Skin of body (tissue), 2 donors: Measurements from ENCODE around the gene DNAJC4. TPM values are rescaled to one million over a fixed set of nuclear protein-coding genes. Genes with fewer than 3 reads are reported as not detected.

Source experiments
- DNase-seq: peaks from one replicate; lab custom pipeline; 2025; lab: John Stamatoyannopoulos, UW
- total RNA-seq: library from RNA; depleted of rRNA; stranded (reverse); fragments of >200 nt; gene quantifications from one replicate; pipeline ENCODE4 v1.2.3, GENCODE V29; 2014

Gene DNAJC4, protein sequence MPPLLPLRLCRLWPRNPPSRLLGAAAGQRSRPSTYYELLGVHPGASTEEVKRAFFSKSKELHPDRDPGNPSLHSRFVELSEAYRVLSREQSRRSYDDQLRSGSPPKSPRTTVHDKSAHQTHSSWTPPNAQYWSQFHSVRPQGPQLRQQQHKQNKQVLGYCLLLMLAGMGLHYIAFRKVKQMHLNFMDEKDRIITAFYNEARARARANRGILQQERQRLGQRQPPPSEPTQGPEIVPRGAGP
- 15.2 TPM for total RNA-seq

DNA sequence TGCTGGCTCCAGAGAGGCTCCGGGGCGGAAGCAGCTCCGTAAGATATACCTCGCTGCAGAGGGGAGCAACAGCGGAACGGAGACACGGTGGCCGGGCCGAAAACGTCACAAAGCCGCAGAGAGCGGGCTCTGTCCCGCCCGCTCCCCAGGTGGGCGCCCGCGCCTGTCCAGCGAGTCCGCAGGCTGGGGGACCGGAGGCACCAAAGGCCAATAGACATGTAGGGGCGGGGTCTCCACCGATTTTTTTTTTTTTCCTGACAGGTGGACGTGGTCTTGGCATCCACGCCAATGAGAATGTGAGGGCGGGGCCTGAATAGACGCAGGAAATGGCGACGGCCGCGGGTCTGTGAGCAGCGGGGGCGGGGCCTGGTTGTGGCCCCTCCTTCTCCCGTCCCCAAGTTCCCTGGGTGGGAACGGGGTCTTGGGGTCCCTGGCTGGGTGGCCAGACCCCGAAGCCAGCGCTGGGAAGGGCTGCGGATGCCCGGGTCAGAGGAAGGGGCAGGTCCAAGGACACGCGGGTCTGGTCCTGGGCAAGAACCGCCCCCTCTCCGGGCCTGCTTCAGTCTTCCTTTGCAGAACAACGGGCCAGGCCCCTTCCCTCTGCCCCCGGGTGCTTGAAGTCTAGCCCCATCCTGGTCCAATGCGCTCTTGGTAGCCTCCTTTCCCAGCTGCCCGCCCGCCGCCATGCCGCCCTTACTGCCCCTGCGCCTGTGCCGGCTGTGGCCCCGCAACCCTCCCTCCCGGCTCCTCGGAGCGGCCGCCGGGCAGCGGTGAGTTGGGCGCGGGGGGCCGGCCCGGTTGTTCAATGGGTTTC lies at the start of gene DNAJC4:
TSS of gene DNAJC4 (plus strand) at position 378 of the 814 bp plus-strand sequence. CDS start at position 685, 307 bp downstream.
- DNase-seq = peak; percentile 56

DNA sequence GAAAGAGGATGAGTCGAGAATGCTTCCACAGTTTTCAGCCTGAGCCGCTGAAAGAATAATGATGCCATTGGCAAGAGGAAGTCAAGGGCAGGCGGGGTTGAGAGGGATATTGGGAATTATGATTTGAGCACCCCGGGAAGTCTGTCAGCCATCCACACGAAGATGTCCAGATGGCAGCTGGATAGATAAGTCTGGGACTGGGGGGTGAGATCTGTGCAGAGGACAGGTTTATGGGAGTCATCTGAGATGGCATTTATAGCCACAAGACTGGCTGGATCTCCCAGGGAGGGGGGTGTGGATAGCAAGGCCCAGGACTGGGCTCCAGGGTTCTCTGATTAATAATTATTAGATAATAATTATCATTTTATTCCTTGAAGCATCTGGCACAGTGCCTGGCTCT lies 49.5 kb upstream of the DNAJC4 start:
- no peak for DNase-seq

DNA sequence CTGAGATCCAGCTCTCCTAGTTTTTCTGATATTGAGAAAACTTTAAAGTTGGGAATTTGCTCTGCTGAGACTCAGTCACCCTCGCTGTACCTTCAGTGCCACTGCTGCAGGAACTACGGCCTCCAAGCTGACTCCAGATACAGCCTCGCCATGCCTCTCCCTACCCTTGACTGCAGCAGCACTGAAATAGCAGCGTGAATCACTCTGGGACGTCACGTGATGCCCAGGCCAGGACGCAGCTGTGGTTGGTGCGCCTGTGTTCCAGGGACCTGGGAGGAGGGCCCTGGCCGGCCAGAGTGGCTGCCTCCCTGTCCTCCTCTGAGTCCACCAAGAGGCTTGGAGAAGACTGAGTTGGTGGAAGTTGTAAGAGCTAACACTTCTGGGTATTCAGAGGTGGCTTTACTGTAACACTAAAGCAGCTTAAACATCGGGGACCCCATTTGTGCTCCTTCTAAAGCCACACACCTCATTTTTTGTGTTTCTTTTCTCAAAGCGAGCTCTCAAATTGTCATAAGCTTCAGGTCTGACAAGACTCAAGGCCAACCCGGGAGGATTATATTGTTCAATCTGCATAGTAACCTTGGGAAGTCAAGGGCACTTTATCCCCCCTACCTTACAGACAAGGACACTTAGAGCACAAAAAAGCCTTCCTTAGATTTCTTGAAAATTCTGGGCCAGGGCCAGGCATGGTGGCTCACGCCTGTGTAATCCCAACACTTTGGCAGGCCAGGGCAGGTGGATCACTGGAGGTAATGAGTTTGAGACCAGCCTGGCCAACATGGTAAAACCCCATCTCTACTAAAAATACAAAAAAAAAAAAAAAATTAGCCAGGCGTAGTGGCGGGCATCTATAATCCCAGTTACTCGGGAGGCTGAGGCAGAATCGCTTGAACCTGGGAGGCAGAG lies 48.6 kb upstream of the DNAJC4 start:
- peak; percentile 88 for DNase-seq

DNA sequence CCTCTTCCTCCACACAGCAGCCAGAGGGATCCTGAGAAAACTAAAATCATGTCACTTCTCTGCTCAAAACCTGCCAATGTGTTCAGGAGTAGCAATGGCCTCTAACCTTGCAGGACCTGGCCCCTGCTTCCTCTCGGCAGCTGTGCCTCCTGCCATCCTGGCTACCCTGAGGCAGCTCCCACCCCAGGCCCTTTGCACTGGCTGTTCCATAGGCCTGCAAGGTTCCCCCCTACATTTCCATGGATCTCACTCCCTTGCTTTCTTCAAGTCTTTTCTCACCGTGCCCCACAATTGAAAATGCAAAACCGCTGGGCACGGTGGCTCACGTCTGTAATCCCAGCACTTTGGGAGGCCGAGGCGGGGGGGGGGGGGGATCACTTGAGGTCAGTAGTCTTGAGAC lies 46.5 kb upstream of the DNAJC4 start:
- no peak for DNase-seq

DNA sequence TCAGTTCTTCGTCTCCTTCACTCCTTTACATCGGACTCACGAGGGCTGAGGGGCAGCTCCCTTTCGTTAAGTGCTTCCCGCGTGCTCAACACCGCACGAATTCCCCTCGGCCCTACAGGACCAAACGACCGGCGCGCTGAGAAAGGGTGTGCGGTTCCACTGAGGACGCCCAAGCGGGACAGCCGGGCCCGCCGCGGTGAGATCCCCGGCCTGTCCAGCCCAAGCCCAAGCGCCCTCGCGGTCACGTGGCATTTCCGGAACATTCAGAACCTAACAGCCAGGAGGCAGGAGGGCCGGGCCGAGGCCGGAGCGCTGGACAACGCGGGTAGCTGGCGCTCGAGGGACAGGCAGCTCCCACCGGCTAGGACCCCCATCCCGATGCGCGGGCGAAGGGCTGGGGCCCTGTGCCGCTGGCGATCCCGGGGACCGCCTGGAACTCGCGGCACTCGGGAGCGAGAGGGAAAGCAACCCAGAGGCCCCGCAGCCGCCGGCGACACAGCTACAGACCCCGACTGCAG lies 45.1 kb upstream of the DNAJC4 start:
- peak; percentile 63 for DNase-seq

DNA sequence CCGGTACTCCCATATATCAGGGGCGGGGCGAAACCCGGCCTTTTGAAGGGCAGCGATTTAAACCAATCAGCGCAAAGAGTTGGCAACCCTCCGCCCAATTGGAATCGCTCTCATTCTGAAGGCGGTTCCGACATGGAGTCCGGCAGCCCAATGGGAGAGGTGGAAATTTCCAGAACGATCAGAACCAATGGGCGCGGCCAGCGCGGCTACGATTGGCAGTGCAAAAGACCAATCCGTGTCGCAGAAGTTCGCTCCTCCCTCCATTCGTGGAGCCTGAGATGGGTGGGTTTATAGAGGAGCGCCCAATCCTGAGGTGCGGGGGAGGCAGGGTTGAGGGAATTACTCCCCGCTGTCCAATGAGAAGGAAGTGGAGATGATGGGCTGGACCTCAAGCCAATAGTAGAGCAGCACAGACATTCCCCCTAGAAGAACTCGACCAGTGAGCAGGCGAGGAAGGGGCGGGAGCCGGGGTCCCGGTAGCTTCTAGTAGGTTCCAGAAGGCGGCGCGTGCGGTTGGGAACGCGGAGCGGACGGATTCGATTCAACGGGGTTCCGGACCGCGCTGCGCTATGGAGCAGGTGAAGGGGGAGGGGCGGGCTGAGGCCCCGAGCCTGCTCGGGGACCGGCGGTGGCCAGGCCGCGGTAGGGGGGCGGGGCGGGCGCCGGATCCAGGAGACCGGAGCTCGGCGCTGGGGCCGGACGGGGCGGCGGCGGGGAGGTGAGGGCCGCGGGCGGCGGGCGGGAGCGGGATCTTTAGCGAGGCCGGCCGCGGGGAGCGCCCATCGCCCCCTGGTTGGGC lies 44.5 kb upstream of the DNAJC4 start, which contains the start of gene STIP1:
TSS of gene STIP1 (plus strand) at position 479 of the 799 bp plus-strand sequence. CDS start at position 570, 91 bp downstream.
- DNase-seq = peak; percentile 100

DNA sequence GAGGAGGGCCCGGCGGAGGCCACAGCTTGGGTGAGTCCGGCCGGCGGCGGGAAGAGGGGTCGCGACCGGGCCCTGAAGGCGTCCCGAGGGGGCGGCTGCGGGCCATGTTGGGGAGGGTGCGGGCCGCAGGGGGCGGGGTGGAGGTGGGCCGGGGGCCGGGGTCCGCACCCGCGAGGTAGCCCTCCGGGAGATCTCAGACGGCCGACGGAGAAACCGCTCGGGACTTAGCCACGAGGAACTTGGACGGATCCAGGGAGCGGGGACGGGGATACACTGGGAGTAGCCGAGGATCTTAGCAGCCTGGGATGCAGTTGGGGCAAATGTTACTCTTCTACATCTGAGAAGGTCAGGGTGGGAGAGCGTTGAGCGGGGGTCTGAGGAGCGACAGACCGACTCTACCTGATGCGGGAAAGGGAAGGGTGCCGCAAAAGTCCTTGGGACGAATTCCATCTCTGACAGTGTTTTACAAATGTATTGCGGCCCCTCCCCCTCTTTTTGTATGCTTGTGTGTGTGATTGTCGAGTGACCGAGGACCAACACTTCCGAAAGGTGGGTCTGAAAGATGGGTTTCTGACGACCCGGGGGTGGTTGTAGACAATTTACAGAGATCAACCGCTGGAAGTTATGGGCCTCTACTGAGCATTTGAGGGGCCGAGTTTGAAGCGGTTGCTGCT lies 43.7 kb upstream of the DNAJC4 start:
- no peak for DNase-seq

DNA sequence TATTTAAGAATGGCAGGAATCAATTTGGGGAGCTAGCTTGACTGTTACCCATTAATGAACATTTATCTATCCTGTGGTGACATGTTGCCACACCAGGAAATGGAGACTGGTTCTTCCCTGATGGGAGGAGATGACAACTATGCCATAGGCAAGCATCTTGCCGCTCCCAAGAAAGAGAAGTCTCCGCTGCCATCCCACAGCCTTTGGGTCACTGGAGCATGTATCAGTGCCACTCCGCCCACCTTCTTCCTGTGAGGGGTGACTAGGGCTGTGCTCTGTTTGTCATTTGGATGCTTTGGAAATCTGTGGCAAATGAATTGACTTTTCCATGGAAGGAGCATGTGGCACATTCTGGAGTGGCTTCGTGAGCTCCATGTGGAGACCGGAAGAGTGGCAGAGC lies 37.9 kb upstream of the DNAJC4 start:
- no peak for DNase-seq

DNA sequence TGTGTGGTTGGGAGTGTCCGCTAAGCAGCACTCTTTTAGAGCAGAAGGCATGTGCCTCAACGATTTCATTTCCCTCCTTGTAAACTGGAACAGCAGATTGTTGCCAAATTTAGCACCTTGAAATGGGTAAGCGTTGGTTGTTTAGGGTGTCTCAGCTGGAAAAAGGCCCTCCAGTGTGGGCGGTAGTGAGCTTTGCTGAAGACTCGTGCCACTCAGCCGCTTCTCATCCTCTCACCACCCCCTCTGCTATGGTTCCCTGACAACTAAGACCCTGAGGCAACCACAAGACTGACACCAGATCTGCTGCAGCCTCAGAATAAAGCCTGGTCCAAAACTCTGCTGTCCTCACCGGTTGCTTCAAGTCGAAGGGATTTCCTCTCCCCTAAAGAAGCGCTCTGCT lies 33.7 kb upstream of the DNAJC4 start:
- DNase-seq = no peak

DNA sequence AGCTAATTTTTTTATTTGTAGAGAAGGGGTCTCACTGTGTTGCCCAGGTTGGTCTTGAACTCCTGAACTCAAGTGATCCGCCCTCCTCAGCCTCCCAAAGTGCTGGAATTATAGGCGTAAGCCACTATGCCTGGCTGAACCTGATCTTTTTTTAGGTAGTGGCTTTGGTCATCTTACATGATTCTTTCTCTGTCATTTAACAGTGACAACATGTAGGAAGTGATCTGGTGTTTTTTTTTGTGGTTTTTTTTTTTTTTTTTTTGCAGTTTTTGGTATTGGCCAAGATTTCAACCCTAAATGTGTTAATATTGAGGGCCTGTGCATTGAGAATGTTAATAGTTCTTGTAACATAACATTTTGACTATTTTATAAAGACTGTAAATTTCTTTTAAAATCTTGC lies 31.8 kb upstream of the DNAJC4 start:
- DNase-seq = no peak

DNA sequence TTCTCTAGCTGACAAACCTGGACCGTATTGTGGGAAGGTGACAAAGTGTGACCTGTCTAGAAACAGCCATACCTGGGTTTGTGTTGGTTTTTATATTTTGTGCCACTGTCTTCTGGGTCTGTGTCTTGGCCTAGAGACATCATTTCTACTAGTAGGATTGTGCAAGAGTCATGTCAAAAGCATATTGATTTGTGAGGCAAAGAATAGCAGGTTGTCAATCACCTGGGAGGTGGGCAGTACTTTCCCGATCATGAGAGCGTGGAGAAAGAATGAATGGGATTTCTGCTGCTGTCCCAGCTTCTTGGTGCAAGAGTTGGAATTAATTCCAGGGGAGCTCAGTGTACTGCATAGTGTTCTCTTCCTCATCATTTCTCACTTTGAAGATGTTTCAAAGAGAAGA lies 28.8 kb upstream of the DNAJC4 start:
- no peak for DNase-seq

DNA sequence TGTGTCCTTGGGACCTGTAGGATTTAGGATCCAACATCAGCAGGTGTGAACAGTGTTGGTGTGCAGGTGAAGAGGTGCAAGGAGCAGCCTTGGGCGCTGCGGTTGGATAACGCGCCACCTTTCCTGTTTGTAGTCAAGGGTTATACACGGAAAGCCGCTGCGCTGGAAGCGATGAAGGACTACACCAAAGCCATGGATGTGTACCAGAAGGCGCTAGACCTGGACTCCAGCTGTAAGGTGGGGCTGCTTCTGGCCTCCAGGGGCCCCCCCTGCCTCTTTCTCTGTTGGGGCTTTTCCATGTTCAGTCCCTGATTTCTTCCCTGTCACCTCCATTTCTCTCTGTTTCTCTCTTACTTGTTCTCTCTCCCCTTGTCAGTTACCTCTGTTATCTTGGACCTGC lies 27.4 kb upstream of the DNAJC4 start:
- DNase-seq = no peak

DNA sequence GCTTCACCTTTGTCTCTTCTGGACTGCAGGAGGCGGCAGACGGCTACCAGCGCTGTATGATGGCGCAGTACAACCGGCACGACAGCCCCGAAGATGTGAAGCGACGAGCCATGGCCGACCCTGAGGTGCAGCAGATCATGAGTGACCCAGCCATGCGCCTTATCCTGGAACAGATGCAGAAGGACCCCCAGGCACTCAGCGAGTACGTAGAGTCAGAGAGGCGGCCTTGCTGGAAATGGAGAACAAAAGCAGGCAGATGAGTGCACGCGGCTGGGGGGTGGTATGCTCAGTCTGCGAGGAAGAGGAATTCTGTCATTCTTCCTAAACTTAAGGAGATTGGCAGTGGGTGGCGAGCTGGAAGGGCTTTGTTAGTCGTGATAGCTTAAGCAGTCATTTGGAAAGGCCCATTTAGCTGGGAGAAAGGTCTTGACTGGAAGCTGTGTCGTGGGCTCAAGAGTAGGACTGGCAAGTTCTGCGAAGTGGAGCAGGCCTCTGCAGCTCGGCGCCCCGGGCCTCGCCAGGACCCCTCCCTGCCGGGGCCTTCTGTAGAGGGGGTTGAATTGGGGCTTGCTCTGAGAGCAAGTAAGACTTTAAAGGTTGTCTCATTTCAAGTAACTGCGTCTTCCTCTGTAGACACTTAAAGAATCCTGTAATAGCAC lies 26.8 kb upstream of the DNAJC4 start:
- no peak for DNase-seq

DNA sequence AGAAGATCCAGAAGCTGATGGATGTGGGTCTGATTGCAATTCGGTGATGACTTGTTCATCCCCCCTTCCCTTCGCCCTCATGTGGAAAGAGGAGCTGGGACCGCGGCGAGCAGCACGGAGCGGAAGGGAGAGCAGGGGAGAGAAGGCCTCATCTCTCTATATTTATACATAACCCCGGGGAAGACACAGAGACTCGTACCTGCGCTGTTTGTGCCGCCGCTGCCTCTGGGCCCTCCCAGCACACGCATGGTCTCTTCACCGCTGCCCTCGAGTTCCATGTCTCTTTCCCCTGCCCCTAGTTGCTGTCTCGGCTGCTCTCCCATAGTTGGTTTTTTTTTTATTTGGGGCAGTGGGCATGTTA lies 26.3 kb upstream of the DNAJC4 start:
- no peak for DNase-seq

DNA sequence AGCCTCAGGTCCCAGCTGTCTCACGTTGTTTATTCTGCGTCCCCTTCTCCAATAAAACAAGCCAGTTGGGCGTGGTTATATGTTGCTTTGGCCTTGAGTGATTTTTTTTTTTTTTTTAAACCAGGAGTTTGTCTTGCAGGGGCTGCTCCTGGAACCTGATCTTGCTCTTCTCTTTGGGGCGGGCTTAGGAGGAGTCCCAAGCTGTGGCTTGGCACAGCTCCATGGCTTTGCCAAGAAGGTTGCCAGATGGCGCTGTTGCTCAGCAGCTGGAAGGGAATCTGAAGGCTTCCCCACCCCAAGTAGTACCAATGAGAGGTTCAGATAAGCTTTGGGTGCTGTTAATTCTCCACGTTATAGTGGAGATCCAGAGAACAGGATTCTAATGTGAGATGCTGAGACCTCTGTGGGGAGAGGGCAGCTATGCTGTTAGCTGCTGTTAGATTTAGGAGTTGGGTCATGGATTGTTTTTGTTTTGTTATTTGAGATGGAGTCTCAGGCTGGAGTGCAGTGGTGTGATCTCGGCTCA lies 25.8 kb upstream of the DNAJC4 start:
- DNase-seq = peak; percentile 82

DNA sequence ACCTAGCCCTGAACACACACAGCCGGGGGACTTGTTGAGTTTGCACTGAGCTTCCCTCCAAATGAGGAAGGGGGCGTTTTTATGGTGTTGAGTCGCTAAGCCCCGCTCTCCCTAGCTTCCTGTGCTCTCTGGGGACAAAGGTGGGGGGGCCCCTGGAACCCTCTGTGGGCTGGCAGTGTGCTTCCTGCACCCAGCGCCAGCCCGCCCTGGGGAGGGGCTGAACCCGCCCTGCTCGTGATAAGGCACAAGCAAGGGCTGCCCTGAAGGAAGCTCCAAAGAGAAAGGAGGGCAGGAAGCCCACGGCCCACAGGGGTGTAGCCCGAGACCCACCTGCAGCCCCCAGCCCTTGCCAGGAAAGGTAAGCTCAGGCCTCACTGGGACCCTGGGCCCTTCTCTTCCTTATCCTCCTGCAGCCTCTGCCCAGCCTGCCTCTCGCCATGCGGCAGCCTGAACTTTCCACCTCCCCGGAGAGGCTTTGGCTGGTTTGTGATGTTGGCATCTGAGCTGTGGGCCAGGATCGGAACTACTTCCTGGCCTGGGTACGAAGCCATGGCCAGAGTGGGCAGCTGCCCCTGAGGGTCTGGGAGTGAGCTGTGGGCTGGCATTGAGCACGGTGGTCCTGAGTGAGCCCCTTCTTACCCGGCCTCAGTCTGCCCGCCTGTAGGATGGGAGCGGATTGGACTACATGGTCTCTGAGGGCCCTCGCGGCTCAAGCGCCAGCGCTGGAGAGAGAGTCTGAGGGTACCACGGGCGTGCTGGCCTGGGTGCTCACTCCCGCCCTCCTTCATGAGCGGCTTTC lies 23.7 kb upstream of the DNAJC4 start, which contains the start of gene FERMT3:
TSS of gene FERMT3 (plus strand) at position 265 of the 799 bp plus-strand sequence. CDS start 644 bp downstream, outside the sequence.
- no peak for DNase-seq

DNA sequence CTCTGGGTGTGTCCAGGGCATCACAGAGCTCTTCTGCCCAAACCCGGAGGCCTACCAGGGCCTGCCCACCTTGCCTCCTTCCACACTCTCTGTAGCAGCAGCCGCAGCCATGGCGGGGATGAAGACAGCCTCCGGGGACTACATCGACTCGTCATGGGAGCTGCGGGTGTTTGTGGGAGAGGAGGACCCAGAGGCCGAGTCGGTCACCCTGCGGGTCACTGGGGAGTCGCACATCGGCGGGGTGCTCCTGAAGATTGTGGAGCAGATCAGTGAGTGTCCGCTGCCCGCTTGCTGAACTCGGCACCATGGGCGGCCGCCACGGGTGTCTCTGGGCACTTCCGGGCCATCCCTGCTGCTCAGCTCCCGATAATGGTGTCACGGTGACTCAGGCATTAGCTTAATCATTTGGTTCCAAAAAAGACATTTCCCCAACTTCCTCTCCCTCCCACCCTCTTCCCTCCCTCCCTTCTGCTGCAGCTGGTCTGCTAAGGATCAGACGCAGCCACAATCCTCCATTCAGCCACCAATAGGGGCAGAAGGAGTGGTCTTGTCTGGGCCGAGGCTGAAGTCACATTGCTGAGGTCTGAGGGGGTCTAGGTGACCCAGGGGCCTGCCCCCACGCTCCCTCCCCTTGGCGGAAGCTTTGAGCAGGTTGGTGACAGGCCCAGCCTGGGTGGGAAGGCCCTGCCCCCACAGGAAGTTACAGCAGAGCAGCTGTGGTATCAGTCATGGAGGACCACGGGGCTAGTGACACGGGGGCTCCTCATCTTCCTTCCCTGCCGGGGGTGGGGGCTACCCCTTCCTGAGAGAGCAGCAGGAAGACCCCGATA lies 22.9 kb upstream of the DNAJC4 start:
- peak; percentile 64 for DNase-seq
